ENCODE results near the gene HMHB1. TPM values are rescaled to one million over a fixed set of nuclear protein-coding genes. Genes with fewer than 3 reads are reported as not detected.

Gene HMHB1
- polyA plus RNA-seq, 1 donor (not counting 4 experiments of a cell fraction or from before 2014, with no cell fraction given), result not detected

DNA sequence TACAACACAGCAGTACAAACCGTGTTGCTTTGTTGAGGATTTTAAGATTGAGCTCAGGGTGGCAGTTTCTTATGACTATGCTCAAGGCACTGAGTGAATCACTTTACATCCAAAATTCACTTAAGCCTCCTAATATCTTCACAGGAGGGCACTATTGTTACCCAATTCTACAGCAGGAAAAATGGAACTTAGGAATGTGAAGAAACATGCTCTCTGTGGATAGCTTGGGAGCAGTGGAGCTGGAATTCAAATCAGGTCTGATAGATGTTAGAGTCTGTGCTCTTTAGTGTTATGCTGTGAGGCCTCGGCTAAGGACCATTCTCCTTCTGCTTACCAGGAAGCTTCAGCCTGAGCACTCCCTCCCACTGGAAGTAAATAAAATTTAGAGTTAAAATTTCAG lies 18.7 kb upstream of the HMHB1 start:
- FAIRE-seq, result no peak
- TF ChIP-seq EZH2 (IDR thresholded peaks at IDR 0.05; ENCODE audit: low read length), result no peak
- TF ChIP-seq, protein P1, sequence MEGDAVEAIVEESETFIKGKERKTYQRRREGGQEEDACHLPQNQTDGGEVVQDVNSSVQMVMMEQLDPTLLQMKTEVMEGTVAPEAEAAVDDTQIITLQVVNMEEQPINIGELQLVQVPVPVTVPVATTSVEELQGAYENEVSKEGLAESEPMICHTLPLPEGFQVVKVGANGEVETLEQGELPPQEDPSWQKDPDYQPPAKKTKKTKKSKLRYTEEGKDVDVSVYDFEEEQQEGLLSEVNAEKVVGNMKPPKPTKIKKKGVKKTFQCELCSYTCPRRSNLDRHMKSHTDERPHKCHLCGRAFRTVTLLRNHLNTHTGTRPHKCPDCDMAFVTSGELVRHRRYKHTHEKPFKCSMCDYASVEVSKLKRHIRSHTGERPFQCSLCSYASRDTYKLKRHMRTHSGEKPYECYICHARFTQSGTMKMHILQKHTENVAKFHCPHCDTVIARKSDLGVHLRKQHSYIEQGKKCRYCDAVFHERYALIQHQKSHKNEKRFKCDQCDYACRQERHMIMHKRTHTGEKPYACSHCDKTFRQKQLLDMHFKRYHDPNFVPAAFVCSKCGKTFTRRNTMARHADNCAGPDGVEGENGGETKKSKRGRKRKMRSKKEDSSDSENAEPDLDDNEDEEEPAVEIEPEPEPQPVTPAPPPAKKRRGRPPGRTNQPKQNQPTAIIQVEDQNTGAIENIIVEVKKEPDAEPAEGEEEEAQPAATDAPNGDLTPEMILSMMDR (optimal IDR thresholded peaks at IDR 0.05 in 1 of 3, IDR thresholded peaks at IDR 0.05 in 1 of 3, conservative IDR thresholded peaks at IDR 0.05 in 1 of 3; ENCODE audit: extremely low read depth in 1 of 3, insufficient read depth in 2 of 3, low read length in 3 of 3), result no peak
- no peak overlapping the region for H3K4me3 ChIP-seq (ENCODE audit: control insufficient read depth in 2 of 3, extremely low read depth in 1 of 3, insufficient read depth in 2 of 3, low read depth in 1 of 3, low read length in 3 of 3)
- no peaks in the 10 kb centered on the region for H3K9me3 ChIP-seq (ENCODE audit: control insufficient read depth, low read depth, low read length)
- no peaks in the 10 kb centered on the region for H4K20me1 ChIP-seq (ENCODE audit: control insufficient read depth, extremely low read depth, insufficient read depth, low read length)
- dilution Hi-C loops (cut with MboI; ENCODE audit: extremely low pct_ligation_motif_present, low sequenced_read_pairs), result no loop called here
- no peak overlapping the region for H2AFZ ChIP-seq (ENCODE audit: control insufficient read depth, low read length)
- H3K4me1 ChIP-seq (ENCODE audit: control insufficient read depth, extremely low read depth, insufficient read depth, low read length), result no peaks in the 10 kb centered on the region
- no peaks in the 10 kb centered on the region for H3K9me1 ChIP-seq (ENCODE audit: control insufficient read depth, extremely low read depth, insufficient read depth, low read length)
- no peaks in the 10 kb centered on the region for H3K79me2 ChIP-seq (ENCODE audit: control insufficient read depth, insufficient read depth, low read length)
- H3K27ac ChIP-seq (ENCODE audit: control insufficient read depth, insufficient read depth, low read length), result no peak overlapping the region
- no peak overlapping the region for H3K9ac ChIP-seq (ENCODE audit: control insufficient read depth, extremely low read depth, insufficient read depth, low read length)
- H3K36me3 ChIP-seq (ENCODE audit: control insufficient read depth in 2 of 2, extremely low read depth in 1 of 2, insufficient read depth in 2 of 2, low read length in 2 of 2), result no peaks in the 10 kb centered on the region
- DNase-seq (ENCODE audit: low read depth, low spot score), result no peak
- H3K27me3 ChIP-seq (ENCODE audit: control insufficient read depth, extremely low read depth, insufficient read depth, low read length), result no peaks in the 10 kb centered on the region
- H3K4me2 ChIP-seq (ENCODE audit: control insufficient read depth, extremely low read depth, insufficient read depth, low read depth, low read length), result no peak overlapping the region

DNA sequence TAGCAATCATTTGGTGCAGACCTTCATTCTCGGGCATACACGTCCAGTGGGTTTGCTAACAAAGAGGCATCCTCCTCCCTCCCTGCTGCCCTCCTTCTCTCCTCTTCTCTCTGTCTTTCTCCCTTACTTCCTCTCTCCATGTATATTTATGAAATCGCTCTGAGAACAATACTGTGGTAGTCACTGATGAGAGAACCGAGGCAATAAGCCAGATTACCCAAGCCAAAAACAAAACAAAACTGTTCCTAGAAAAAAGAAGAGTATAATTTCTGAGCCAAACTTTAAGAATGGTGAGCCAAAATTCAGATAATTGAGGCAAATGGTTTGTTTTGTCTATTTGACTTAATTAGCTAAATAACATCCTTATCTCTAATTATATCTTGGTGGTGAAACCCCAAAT lies 15.8 kb upstream of the HMHB1 start:
- no peaks in the 10 kb centered on the region for H3K36me3 ChIP-seq (ENCODE audit: control insufficient read depth in 2 of 2, extremely low read depth in 1 of 2, insufficient read depth in 2 of 2, low read length in 2 of 2)
- FAIRE-seq (no peak), DNase-seq (ENCODE audit: low read depth, low spot score) (no peak)
- H3K9me1 ChIP-seq (ENCODE audit: control insufficient read depth, extremely low read depth, insufficient read depth, low read length), result no peaks in the 10 kb centered on the region
- H3K4me2 ChIP-seq (ENCODE audit: control insufficient read depth, extremely low read depth, insufficient read depth, low read depth, low read length), result no peak overlapping the region
- TF ChIP-seq EZH2 (IDR thresholded peaks at IDR 0.05; ENCODE audit: low read length), result no peak
- TF ChIP-seq, protein P1 (optimal IDR thresholded peaks at IDR 0.05 in 1 of 3, IDR thresholded peaks at IDR 0.05 in 1 of 3, conservative IDR thresholded peaks at IDR 0.05 in 1 of 3; ENCODE audit: extremely low read depth in 1 of 3, insufficient read depth in 2 of 3, low read length in 3 of 3), result no peak
- no peak overlapping the region for H2AFZ ChIP-seq (ENCODE audit: control insufficient read depth, low read length)
- H3K9ac ChIP-seq (ENCODE audit: control insufficient read depth, extremely low read depth, insufficient read depth, low read length), result no peak overlapping the region
- dilution Hi-C loops (cut with MboI; ENCODE audit: extremely low pct_ligation_motif_present, low sequenced_read_pairs), result no loop called here
- no peak overlapping the region for H3K4me3 ChIP-seq (ENCODE audit: control insufficient read depth in 2 of 3, extremely low read depth in 1 of 3, insufficient read depth in 2 of 3, low read depth in 1 of 3, low read length in 3 of 3)
- no peaks in the 10 kb centered on the region for H3K27me3 ChIP-seq (ENCODE audit: control insufficient read depth, extremely low read depth, insufficient read depth, low read length)
- no peaks in the 10 kb centered on the region for H3K9me3 ChIP-seq (ENCODE audit: control insufficient read depth, low read depth, low read length)
- no peak overlapping the region for H3K27ac ChIP-seq (ENCODE audit: control insufficient read depth, insufficient read depth, low read length)
- no peaks in the 10 kb centered on the region for H4K20me1 ChIP-seq (ENCODE audit: control insufficient read depth, extremely low read depth, insufficient read depth, low read length)
- H3K4me1 ChIP-seq (ENCODE audit: control insufficient read depth, extremely low read depth, insufficient read depth, low read length), result no peaks in the 10 kb centered on the region
- no peaks in the 10 kb centered on the region for H3K79me2 ChIP-seq (ENCODE audit: control insufficient read depth, insufficient read depth, low read length)

Data from keratinocyte (primary cell).